Measurements from ENCODE around the gene CALHM3.

- TF ChIP-seq FOXP4 (CRISPR knock-in tag; IDR thresholded peaks at IDR 0.05) (no peak), ESRRA (CRISPR knock-in tag; IDR thresholded peaks at IDR 0.05; ENCODE audit: borderline replicate concordance) (no peak), ELF4 (CRISPR knock-in tag; IDR thresholded peaks at IDR 0.05; ENCODE audit: low read depth) (no peak), SMAD4 (CRISPR knock-in tag; IDR thresholded peaks at IDR 0.05) (no peak), TEAD4 (CRISPR knock-in tag; IDR thresholded peaks at IDR 0.05) (no peak), CTCF (IDR thresholded peaks at IDR 0.05) (no peak), USF2 (CRISPR knock-in tag; IDR thresholded peaks at IDR 0.05) (no peak), USF1 (CRISPR knock-in tag; IDR thresholded peaks at IDR 0.05) (no peak), FOXP1 (CRISPR knock-in tag; IDR thresholded peaks at IDR 0.05; ENCODE audit: borderline replicate concordance) (no peak), E2F4 (CRISPR knock-in tag; IDR thresholded peaks at IDR 0.05; ENCODE audit: borderline replicate concordance, low read depth) (no peak), NFE2L1 (CRISPR knock-in tag; IDR thresholded peaks at IDR 0.05) (no peak), ZBTB21 (CRISPR knock-in tag; IDR thresholded peaks at IDR 0.05; ENCODE audit: borderline replicate concordance) (no peak), SP1 (CRISPR knock-in tag; conservative IDR thresholded peaks at IDR 0.05) (no peak)
Observed at GRCh38 chr10:103513380-103514060, 34.5 kb upstream of the CALHM3 start.

Data from WTC11 (cell line).